SHP77 (cell line): ENCODE results near the gene LYZL1.
"Not testable (repeated sequence)": the region's sequence is repeated elsewhere in the genome, so short reads cannot be mapped to it uniquely, and the experiment has no call there.

ENCODE experiments used
- DNase-seq, 2 experiments: peaks; one replicate each; lab custom pipeline; 2025; lab: John Stamatoyannopoulos, UW

The LYZL1 gene

DNA sequence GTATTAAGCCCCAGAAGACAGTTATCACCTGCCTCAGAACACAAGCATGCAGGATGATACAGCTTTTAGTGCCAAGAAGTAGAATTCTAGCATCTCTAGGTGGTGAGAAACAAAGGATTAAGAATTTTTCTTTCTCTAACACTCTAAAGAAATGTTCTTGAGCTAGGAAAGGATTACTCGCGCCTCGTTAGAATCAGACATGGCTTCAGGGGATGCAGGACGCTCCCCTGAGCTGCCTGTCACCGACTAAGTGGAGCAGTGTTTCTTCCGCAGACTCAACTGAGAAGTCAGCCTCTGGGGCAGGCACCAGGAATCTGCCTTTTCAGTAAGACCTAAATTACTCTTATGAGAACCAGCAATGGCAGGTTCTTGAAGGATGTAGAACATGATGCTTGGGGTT is at the start of gene LYZL1:
Gene LYZL1, plus strand, starts transcription at position 165 of the 400 bp plus-strand sequence. CDS start 2,798 bp downstream, outside the sequence.
- not testable (repeated sequence) for DNase-seq

DNA sequence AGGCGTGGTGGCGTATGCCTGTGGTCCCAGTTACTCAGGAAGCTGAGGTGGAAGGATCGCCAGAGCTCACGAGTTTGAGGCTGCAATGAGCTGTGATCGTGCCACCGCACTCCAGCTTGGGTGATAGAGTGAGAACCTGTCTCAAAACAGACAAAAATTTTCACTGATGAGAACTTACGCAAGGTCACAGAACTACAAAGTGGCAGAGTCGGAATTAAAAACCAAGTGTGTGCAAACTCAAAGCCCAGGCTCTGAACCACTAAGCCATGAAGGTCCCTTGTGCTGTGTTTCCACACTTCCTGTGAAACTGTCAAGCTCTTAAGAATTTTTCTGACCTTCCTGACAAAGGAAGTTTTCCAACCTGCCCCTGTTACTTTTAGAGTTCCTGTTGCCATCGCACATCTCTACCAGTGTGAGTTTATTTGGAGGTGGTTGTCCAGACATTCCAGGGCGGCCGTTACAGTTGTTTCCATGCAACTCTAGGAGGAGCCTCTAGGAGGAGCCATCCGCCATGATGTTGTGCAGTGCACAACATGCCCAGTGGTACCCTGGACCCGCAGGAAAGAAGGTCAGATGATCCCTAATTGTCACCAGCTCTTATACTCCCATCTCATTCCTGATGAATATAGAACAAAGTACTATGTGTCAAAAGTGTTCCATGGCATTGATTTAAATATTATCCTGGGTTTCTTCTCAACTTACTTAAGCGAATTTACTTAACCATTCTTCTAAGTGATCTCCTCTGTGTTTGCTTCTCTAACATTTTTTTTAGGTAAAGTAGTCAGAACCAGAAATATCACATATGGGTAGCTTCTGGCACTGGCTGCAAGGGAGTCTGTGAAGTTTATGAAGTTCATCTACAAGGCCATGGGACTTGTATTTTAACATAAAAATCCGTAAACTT is 49.0 kb upstream of the LYZL1 start:
- DNase-seq = peak; percentile 7 to 21

DNA sequence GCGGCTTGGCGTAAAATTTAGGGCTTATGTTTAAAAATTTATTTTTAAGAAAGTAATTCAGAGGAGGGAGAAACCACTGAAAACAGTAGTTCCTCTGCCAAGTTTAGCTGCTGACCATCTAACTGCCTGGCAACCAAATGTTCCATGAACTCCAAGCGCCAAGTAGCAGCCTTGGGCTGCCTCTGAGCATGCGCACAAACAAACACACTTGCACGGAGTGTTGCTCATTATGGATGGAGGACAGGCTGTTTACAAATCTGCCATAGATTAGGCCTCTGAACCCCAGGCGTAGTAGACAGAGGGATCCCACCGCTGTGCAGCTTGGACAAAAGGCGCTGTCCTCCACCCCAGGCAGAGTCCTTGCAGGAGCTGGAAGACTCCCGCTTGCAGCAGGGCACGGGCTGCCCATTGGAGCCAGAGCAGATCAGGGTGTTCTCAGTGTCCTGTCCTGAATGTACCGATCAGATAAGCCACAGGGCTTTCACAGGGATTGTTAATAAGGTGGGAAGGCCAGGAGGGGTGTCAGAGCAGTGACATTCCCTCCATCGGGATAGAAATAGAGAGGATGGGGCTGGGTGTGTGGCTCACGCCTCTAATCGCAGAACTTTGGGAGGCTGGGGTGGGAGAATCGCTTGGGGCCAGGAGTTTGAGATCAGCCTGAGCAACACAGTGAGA is 47.7 kb upstream of the LYZL1 start:
- no peak for DNase-seq

DNA sequence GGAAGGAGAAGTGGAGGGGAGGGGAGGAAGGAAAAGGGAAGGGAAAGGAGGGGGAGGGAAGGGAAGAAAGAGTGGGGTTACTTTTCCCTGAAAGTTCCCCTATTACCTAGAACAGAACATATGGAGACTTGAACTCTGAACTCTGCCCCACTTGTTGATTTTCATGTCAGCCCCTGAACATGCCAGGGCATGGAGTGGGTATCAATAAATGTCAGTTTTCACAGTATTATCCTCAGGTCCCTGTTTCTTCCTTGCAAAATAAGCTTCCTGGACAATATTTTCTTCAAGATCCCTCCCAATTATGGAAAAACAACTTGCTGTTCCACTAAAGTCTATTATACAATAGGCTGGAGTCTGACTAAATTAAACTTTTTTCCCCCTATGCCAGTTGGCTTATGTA is 46.9 kb upstream of the LYZL1 start:
- no peak for DNase-seq

DNA sequence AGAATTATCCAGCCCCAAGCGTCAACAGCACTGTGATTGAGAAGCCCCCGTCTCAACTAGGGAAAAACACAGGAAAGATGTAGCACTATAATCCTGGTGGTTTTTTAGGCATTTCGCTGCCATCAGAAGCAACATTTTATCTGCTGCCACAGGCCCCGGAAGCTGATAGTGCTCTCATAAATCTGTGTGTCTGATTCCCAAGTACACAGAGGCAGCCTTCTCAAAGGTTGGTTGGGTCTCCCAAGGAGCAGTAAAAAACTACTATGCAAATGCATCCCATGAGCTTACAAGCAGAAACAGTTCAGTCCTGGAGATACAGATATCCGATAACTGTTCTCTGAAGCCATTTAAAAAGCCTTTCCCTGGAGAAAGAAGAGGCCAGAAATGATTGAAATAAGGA is 45.8 kb upstream of the LYZL1 start:
- DNase-seq = no peak

DNA sequence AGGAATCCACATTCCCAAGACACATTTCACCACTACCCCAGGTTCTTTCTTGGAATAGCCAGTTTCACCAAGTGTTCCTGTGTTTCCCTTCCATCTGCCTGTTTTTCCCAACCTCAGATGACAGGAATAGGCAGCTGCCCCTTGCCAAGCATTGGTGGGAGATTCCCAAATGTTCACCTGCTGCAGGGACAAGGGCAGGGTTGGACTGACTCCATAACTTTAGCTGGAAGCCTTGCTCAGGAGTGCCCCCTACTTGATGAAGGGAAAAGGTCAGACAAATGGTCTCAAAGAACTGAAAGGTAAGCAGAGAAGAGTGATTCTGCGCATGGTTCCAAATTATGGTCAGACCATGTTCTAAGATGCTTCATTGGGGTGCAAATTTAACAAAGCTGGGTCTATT is 45.1 kb upstream of the LYZL1 start:
- DNase-seq = no peak

DNA sequence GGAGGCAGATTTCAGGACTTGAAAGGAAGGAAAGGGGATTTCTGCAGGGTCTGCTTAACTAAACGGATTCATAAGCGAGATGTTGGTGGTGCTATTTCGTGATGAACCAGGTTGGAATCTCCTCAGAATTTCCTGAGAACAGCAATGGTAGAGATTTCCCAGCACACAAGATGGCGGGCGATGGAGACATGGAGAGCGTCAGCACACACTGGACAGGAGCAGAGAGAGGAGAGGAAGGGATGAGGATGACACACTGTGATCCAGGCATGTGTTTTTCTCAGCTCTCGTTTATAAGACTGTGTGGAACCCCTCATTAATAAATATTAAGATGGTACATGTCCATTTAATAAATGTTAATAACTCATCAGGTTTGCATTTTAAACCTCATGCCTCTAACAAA is 43.9 kb upstream of the LYZL1 start:
- DNase-seq = no peak

DNA sequence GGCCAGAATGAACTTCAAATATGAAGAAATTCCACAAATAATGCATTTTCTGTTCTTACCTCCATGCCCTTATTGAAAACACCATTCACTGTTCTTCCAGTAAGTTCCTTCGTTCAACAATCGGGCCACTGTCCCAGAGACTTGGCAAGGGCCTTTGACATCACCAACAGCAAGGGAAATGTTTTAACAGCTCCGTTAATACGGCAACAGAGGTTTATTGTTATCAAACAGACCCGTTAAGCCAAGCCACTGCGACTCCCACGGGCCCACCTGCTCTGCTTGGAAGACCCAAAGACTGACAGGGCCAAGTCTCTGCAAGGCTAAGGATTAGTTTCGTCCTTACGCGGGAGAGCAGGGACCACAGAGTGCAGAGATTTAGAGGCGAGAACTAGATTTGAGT is 43.4 kb upstream of the LYZL1 start:
- no peak for DNase-seq

DNA sequence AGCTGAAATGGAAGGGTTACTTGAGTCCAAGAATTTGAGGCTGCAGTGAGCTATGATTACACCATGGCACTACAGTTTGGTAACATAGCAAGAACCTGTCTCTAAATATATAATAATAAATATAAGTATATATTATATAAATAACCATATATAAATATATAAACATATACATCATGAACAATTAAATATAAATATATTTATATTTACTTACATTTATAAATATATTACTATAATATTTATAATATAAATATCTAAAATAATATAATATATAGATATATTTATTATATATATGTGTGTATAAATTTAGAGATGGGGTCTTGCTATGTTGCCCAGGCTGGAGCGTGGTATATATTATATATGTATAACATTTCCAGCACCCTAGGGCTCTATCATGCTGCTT is 42.4 kb upstream of the LYZL1 start:
- no peak for DNase-seq

DNA sequence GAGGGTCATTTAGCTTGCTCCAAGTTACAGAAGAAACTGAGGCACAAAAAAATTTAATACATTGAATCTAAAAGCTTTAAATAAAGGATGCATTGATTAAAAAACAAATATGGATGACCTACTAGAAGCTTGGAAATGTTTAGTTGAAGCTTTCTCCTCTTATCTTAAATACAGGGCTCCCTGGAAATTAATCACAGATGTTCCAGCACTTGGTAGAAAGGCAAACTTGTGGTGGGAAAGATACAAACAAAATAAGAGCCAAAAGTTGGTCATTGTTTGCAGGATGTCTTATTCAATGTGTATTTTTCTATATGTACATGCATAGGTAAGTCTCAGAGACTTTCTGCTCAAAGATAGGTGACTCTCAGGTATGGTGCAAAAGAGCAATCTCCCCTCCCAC is 40.7 kb upstream of the LYZL1 start:
- no peak for DNase-seq

DNA sequence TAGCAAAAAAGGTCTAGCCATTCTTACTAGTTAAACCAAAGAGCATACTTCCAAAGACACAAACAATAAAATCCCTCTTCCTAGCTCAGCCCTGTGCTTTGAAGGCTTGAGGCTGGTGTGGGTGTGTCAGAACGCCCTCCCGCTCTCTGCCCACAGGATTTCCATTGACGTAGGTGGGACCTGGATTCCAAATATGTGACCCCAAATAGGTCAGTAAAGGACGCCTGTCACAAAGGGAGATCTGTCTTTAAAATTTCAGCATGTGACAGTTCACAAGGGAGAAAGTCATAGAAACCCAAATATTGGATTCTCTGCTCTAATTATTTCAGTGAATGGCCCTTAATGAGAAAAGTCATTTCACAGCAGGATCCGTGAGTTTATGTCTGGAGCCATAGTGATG is 39.9 kb upstream of the LYZL1 start:
- DNase-seq = no peak

DNA sequence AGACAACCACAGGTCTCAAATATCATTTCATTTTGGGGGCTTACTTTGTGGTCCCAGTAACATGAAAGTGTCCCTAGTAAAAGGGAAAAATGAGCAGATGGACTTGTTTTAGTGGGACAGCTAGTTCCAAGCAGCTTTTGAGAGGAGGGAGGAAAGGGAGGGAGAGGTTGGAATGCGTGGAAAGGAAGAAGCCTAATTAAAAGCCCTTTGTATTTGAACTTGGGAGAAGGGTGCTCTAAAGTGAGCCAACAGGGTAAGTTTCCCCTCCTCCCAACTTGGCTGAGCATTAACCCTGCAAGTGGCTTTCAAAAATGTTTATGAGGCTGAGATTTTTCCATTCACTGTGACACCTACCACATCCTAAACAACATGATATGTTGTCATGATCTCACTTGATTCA is 38.8 kb upstream of the LYZL1 start:
- no peak for DNase-seq

DNA sequence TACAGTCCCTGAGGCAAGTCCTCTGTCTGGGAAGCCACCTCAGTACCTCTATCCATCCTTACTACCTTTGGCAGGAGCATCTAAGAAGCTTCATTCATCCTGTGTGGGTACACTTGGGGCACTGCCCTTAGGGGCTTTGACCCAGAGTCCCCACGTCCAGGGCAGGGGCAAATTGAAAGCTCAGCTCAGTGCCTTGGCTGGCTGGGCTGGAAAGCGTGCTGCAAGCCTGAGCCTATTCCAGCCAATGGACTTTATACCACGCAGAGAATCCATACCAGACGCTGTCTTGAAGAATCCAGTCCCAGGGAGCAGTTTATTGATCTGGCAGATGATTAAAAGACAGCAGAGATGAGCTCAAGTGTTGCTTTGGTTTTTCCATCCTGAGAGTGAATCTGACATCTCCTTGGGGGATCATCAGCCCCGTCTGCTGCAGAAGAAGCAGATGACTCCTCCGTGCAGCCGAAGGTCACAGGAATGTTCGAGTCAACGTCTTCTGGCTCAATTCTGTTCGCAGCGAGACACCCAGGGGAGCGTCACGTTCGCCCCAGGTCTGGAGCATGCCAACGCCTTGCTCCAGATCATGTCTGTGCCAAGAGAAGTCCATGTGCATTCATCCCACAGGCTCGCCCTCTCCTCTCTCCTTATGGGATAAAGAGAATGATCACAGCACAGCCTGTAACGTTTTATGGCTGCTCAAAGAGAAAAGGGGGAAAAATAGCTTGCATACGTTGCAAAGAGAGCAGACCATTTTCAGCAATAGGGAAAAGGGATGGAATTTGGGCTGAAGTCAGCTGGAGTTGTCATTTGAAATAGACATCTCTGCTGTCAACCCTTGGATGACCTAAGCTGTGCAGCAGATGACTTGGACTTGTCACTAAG is 35.8 kb upstream of the LYZL1 start:
- no peak for DNase-seq

DNA sequence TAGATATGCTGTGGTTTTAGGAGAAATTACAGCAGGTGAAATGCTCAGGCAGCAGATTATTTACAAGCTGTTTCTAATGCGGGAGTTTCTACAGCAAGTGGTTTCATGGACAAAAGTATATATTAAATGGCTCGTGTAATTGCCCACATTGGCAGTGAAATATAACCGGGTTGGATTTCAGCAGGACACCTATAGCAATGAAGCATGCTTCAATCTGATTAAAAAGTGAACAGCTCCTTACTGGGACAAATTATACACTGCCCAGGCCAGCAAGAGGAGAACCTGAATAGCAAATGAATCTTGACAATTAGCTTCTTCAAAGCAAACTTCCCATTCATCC is 35.2 kb upstream of the LYZL1 start:
- no peak for DNase-seq

DNA sequence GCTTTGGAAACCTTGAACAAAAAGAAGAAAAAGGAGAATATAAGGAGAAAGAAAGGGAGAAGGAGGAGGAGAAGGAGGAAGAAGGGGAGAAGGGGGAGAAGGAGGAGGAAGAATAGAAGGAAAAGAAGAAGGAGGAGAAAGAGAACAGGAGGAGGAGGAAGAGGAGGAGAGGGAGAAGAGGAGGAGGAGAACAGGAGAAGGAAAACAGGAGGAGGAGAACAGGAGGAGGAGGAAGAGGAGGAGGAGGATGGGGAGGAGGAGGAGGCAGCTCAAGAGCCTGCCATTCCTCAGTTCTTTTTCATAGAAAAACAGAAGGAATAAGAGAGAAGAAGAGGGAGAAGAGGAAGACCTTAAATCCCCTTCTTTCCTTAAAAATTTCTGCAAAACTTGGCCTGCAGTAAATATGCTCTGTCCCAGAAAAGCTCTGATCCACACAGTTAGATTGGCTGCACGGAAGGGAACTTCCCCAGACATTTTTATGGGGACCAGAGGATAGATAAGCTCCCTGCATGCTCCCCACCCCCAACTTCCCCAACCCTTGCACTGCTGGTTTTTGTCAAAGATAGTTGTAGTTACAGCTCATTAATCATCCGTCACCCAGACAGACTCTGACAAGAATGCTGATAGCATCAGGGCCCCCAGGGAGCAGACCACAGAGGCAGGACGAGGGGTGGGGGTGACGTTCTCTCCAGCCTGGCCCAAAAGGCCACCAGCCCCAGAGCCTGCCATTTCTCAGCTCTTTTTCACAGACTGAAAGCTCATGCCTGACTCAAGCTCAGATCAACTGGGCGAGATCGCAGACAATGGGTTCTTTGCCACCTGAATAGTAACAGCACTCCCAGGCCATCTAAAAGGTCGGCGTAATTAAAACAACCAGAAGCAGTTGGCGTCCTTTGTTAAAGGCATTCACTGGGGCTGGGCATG is 34.5 kb upstream of the LYZL1 start:
- no peak for DNase-seq

DNA sequence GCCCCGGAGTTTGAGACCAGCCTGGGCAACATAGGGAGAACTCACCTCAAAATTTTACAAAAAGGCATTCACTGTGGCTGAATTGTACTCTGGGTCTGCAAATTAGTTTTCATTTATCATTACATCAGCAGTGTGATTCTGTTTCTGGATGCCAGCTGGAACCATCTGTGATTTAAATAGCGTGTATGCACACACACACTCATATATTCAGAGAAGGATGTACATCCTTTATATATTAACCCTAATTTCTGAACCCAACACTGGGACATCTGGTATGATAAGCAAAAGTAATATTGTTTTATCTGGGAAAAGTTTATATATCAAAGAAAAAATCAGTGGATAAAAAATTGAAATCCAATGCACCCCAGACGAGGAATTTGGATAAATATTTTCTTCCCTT is 33.8 kb upstream of the LYZL1 start:
- DNase-seq = no peak

DNA sequence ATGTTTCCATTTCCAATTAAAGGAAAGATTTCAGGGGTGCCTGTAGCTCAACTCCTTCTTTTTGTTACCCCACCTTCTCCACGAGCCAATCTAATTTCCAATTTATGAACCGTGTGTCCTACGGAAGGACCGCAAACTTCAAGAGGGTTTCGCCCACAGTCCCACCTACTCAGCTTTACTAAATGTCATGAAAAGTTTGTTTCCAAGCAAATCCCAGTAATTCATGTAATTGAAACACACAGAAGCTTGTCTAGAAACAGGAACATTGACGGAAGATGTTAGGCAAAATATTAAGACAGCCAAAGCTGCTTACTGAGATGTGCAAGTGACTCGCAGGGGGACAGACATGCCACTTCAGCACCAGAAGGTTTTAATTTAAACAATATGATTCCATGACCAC is 32.9 kb upstream of the LYZL1 start:
- no peak for DNase-seq

DNA sequence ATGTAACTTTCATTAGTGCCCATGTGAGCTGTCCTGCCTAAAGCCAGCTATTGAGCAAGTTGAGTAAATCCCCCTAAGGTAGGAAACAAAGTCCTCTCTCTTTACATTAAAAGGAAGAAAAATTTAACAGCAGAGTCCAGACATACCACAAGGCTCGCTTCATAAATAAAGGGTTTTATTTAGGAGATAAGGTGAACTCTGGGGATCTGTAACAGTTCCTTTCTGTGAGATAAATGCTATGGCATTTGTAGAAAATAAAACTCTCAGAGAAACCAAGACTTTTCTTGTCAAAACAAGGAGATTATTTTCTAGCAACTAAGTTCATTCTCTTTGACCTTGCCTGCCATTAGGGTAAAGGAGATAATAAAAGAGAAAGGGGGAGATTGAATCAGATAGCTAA is 32.3 kb upstream of the LYZL1 start:
- DNase-seq = no peak

DNA sequence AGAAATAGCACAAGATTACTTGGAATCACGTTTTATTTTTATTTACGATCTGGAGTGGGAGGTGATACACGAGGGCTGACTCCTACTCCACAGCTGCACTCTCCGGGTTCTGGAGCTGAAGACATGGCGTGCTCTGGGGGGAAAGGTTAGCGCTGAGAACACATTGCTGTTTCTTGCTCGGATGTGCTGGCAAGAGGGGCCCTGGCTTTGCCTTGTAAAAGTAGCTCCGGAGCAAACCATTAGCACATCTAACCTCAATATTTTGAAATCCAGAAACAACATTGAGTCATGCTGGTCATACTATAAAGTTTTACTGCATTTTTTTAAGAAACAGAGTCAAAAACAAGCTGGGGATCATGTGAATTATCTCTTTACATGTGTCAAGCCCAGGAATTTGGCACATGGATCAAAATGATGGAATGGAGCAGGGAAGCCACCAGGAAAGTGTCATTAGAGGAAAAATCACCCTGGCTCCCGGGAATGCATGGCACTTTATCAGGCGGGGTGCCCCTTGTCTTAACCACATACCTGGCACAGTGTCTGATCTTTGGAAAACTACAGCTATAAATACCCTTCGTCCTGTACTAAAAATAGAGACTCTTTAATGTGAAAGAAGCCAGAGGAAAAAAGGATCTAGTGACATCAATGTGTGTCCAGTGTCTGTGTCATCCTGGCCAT is 31.6 kb upstream of the LYZL1 start:
- no peak for DNase-seq

DNA sequence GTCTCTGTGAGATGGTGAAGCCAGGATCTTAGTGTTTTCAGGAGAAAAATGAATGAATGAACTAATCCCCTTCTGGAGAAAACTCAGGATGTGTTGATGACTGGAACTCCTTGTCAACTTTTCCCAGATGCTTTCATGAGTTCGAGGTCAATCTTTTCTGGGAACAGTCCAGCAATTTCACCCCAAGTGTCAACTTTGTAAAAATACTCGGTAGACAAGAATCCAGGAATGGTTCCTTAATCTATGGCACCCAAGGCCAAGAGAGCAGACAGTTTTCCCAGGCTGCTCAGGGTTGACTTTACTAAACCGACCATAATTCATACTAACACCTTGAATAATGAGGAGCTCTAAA is 31.1 kb upstream of the LYZL1 start:
- no peak for DNase-seq

DNA sequence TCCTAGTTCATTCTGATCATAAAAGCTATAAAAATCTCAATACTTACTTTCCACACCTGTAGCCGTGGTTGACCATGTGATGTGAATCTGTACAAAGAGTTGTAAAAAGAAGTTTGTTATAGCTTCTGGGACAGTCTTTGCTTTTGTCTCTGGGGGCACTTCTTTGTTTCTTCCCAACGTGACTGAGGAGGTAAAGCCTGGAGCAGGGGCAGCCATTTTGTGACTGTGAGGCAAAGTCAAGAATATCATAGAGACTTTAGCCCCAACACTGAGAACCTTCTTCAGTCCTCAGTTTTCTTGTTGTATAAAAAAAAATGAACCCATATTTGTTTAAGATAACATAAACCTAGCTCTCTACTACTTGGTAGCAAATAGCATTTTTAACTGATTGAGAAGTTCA is 29.4 kb upstream of the LYZL1 start:
- no peak for DNase-seq
